ENCODE results near the gene SSR4. TPM values are rescaled to one million over a fixed set of nuclear protein-coding genes. Genes with fewer than 3 reads are reported as not detected.

SSR4 gene
- total RNA-seq, 1 donor from 2014 or later = 285 TPM

GRCh38 chrX:153765138-153766079 is 29.1 kb upstream of the SSR4 start:
- peaks cover 5% of the 10 kb centered on the region for H3K27me3 Mint-ChIP-seq (ENCODE audit: insufficient read depth)
- no peak for DNase-seq (ENCODE audit: low spot score)
- H3K27ac Mint-ChIP-seq = no peak overlapping the region
- H3K9me3 Mint-ChIP-seq = no peaks in the 10 kb centered on the region
- H3K36me3 Mint-ChIP-seq (ENCODE audit: low read depth) = no peaks in the 10 kb centered on the region
- intact Hi-C loops (cut with micrococcal nuclease) = no loop called here
- H3K4me3 Mint-ChIP-seq = no peak overlapping the region
- H3K4me1 Mint-ChIP-seq (ENCODE audit: low read depth) = peaks cover 5% of the 10 kb centered on the region

- no peak overlapping the region for H3K4me3 Mint-ChIP-seq
- peaks cover 5% of the 10 kb centered on the region for H3K4me1 Mint-ChIP-seq (ENCODE audit: low read depth)
- intact Hi-C loops (cut with micrococcal nuclease) = no loop called here
Measured at GRCh38 chrX:153766098-153766817, 28.2 kb upstream of the SSR4 start.

GRCh38 chrX:153766871-153767673 is 27.4 kb upstream of the SSR4 start:
- Mint-ChIP-seq H3K27me3 (ENCODE audit: insufficient read depth) (peaks cover 5% of the 10 kb centered on the region), H3K4me1 (ENCODE audit: low read depth) (peaks cover 5% of the 10 kb centered on the region), H3K36me3 (ENCODE audit: low read depth) (no peaks in the 10 kb centered on the region), H3K9me3 (no peaks in the 10 kb centered on the region), H3K4me3 (no peak overlapping the region), H3K27ac (no peak overlapping the region)
- intact Hi-C loops (cut with micrococcal nuclease) = no loop called here
- no peak for DNase-seq (ENCODE audit: low spot score)

More at GRCh38 chrX:153766098-153766817, 28.2 kb upstream of the SSR4 start:
- Mint-ChIP-seq H3K36me3 (ENCODE audit: low read depth) (no peaks in the 10 kb centered on the region), H3K9me3 (no peaks in the 10 kb centered on the region), H3K27me3 (ENCODE audit: insufficient read depth) (peaks cover 5% of the 10 kb centered on the region), H3K27ac (no peak overlapping the region)
- no peak for DNase-seq (ENCODE audit: low spot score)

GRCh38 chrX:153767674-153768055 is 26.8 kb upstream of the SSR4 start:
- Mint-ChIP-seq H3K4me1 (ENCODE audit: low read depth) (peaks cover 5% of the 10 kb centered on the region), H3K36me3 (ENCODE audit: low read depth) (no peaks in the 10 kb centered on the region), H3K27ac (no peak overlapping the region), H3K4me3 (no peak overlapping the region), H3K27me3 (ENCODE audit: insufficient read depth) (peaks cover 5% of the 10 kb centered on the region), H3K9me3 (no peaks in the 10 kb centered on the region)
- intact Hi-C loops (cut with micrococcal nuclease) = no loop called here
- DNase-seq (ENCODE audit: low spot score) = no peak

GRCh38 chrX:153768311-153769157 is 25.9 kb upstream of the SSR4 start:
- intact Hi-C loops (cut with micrococcal nuclease) = no loop called here
- Mint-ChIP-seq H3K36me3 (ENCODE audit: low read depth) (no peaks in the 10 kb centered on the region), H3K27ac (no peak overlapping the region), H3K4me3 (no peak overlapping the region), H3K4me1 (ENCODE audit: low read depth) (peaks cover 5% of the 10 kb centered on the region), H3K9me3 (no peaks in the 10 kb centered on the region), H3K27me3 (ENCODE audit: insufficient read depth) (peaks cover 5% of the 10 kb centered on the region)
- DNase-seq (ENCODE audit: low spot score) = no peak

GRCh38 chrX:153769158-153769864 is 25.2 kb upstream of the SSR4 start:
- Mint-ChIP-seq H3K36me3 (ENCODE audit: low read depth) (no peaks in the 10 kb centered on the region), H3K4me1 (ENCODE audit: low read depth) (peaks cover 5% of the 10 kb centered on the region), H3K27ac (no peak overlapping the region), H3K27me3 (ENCODE audit: insufficient read depth) (peaks cover 5% of the 10 kb centered on the region), H3K4me3 (no peak overlapping the region), H3K9me3 (no peaks in the 10 kb centered on the region)
- no peak for DNase-seq (ENCODE audit: low spot score)
- intact Hi-C loops (cut with micrococcal nuclease) = no loop called here

- Mint-ChIP-seq H3K4me1 (ENCODE audit: low read depth) (peaks cover 5% of the 10 kb centered on the region), H3K36me3 (ENCODE audit: low read depth) (no peaks in the 10 kb centered on the region), H3K27ac (no peak overlapping the region), H3K9me3 (no peaks in the 10 kb centered on the region), H3K27me3 (ENCODE audit: insufficient read depth) (peaks cover 5% of the 10 kb centered on the region), H3K4me3 (no peak overlapping the region)
- intact Hi-C loops (cut with micrococcal nuclease) = no loop called here
- no peak for DNase-seq (ENCODE audit: low spot score)
Measured at GRCh38 chrX:153769865-153770600, 24.4 kb upstream of the SSR4 start.

- Mint-ChIP-seq H3K27ac (no peak overlapping the region), H3K27me3 (ENCODE audit: insufficient read depth) (peaks cover 5% of the 10 kb centered on the region), H3K36me3 (ENCODE audit: low read depth) (no peaks in the 10 kb centered on the region), H3K4me3 (no peak overlapping the region), H3K4me1 (ENCODE audit: low read depth) (peaks cover 5% of the 10 kb centered on the region), H3K9me3 (no peaks in the 10 kb centered on the region)
- no peak for DNase-seq (ENCODE audit: low spot score)
- intact Hi-C loops (cut with micrococcal nuclease) = no loop called here
Measured at GRCh38 chrX:153770601-153771414, 23.7 kb upstream of the SSR4 start.

GRCh38 chrX:153771415-153772315 is 22.8 kb upstream of the SSR4 start:
- H3K36me3 Mint-ChIP-seq (ENCODE audit: low read depth) = no peaks in the 10 kb centered on the region

More at GRCh38 chrX:153771415-153772315, 22.8 kb upstream of the SSR4 start:
- intact Hi-C loops (cut with micrococcal nuclease) = no loop called here
- no peaks in the 10 kb centered on the region for H3K4me1 Mint-ChIP-seq (ENCODE audit: low read depth)
- H3K27me3 Mint-ChIP-seq (ENCODE audit: insufficient read depth) = peaks cover 2% of the 10 kb centered on the region
- no peak overlapping the region for H3K4me3 Mint-ChIP-seq
- no peak for DNase-seq (ENCODE audit: low spot score)
- no peaks in the 10 kb centered on the region for H3K9me3 Mint-ChIP-seq
- no peak overlapping the region for H3K27ac Mint-ChIP-seq
